HG03565 (cell line): ENCODE results near the gene TBP.

Experiments
- ATAC-seq: cut with Tn5 transposase; IDR thresholded peaks from one replicate; pipeline ENCODE4 v1.9.1; 2021; ENCODE audit warnings: mild to moderate bottlenecking, moderate library complexity; ENCODE audit not compliant: unreplicated experiment

Gene TBP

DNA sequence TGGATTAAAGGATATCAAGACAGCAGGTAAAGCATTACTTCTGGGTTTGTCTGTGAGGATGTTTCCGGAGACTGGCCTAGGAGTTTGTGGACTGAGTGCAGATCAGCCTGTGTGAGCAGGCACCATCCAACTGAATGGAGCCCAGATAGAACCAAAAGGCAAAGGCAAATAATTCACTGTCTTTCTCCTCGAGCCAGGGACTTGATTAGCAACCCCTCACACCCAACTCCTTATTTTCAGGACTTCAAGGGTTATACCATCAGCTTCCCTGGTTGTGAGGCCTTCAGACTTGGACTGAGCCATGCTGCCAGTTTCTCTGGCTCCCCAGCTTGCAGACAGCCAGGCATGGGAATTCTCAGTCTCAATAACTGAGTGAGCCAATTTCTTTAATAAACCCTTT is 20.4 kb upstream of the TBP start:
- ATAC-seq: no peak

DNA sequence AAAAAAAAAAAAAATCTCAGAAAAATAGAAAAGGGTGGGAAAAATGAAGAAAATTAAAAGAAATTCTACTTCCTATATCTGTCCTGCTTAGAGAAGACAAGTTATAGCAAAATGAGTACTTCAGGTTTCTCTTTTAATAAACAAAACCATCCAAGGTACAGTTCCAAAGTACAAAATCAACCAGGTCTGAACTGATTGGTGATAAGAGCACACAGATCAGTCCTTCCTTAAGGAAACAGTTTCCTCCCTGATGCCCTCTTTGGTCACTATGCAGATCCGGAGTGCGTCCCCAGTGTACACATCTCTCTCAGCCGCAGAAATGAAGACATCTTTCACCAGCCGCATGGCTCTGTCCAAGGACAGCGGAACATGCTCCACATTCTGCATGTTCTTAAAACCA is 19.2 kb upstream of the TBP start:
- ATAC-seq: no peak

DNA sequence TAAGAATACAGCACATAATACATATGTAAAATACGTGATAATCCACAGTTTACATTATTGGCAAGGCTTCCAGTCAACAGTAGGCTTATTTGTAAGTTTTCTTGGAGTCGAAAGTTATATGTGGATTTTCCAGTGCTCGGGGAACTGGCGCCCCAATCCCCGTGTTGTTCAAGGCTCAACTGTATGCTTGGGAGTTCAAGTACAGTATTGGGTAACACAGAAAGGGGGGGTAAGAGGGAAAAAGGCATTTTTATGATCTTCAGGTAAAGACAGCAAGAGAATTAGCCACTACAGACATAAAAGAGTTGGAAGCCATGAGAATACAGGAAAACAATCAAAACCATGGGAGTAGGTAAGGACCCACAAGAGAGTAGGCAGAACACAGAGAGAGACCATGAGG is 17.5 kb upstream of the TBP start:
- no peak for ATAC-seq

DNA sequence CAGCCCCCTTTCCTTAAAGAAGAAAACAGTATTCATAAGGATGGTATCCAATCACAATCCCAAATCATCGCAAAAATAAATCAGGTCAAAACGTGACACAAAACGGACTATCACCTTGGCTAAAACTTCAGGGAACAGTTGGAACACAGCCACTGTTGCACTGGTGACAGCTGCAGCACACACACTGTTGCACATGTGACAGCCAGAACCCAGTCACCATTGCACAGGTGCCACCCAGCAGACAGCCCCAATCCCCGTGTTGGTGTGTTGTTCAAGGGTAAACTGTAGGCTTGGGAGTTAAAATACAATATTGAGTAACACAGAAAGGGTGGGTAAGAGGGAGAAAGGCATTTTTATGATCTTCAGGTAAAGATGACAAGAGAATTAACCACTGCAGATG is 16.8 kb upstream of the TBP start:
- no peak for ATAC-seq

DNA sequence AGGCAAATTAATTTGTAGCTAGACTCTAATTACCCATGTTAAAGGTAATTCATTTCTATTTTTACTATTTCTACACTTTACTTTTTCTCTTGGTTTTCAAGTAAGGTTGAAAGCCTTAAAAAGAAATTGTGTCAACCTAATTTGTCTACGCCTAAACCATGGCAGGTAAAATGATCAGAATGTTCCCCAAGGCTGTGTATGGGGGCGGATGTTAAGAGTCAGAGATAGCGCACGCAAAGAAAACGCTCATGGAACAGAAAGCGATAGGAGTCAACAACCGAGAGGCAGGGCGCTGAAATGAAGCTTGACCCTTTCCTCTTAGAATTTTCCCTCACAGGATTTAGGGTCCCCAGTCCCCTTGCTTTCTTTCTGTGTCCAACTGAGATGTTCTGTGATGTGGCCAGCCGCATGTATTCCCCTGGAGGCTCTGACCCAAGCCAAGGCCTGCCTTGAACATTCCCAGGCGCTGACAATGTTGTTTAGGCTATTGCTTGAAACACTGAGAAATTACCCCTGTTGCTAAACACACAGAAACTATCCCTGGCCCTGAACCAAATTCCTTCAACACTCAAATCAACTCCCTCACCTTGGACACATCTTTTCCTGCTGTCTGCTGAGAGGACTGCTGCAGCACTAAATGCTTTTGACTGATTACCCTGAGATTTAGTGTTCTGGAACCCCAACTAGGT is 12.0 kb upstream of the TBP start:
- ATAC-seq: no peak

DNA sequence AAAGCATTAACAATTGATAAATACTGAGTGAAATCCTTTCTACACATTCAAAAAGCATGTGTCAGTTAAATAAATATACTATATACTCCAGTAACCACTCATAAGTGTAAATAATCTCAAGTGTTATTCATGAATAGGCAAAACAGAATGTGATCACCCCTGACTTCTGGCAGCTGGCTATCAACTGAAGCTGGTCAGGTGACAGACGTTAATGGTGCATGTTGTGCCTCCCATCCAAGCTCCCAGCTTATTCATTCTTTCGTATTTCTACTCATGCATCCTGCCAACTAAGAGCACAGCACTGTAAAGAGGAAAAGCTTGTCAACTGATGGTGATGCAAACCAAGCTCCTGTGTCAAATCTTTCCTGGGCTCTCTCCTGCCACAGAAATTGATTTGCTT is 8.8 kb upstream of the TBP start:
- ATAC-seq: no peak

DNA sequence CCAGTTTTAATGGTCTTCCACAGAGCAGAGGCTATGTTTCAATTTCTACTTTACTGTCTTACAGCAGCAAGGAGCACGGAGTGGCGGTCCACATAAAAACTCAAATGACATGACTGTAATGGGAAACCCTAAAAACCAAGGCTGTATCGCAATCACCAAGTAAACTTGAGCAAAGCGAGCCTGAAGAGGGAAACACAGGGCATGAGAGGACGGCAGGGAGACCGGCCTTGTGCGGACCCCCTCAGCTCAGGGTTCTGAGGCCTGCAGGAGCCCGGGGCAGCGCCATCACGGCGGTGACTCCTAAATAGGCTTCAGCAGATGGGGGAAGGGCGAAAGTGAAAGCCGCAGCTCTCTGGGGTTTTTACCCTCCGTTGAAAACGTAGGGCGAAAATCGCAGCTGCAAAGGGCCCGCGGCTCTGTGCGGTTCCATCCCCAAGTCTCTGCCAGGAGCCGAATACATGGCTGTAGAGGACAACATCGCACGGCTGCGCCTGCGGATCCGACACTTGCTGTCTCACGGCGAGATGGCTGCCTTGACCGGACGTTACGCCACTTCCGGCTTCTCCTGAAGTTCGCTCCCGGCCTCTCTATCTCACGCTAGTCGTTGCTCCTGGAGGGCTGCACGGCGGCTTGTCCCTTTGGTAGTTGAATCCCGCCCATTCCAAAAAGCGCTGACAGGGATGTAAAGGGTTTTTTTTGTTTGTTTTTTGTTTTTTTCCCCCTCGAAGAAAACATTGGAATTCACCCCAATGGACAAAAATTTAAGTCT is 1.2 kb upstream of the TBP start, which contains the start of gene PSMB1:
TSS of gene PSMB1 (minus strand) at position 543 of the 769 bp plus-strand sequence. CDS start at position 478, 65 bp downstream.
- peak; percentile 38 for ATAC-seq

DNA sequence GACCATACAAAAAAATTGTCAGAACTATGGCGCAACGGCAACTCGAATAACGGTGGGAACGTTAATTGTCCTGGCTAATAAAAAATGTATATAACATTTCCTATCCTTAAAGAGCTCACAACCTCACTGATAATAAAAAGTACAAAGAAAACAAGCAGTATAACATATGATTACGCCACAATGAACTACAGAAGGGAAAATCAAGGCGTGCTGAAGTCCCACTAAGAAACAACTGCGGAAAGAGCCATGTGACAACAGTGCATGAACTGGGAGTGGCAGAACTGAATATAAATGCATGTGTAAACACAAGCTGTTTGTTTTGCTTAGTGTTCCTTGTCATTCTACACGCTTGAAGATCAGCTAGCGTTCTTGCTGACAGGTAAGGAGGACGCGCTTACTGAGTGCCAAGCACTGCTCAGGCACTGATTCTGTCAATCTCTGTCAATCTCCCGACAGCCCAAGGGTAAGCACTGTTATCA is 596 bp upstream of the TBP start:
- peak; percentile 14 for ATAC-seq

DNA sequence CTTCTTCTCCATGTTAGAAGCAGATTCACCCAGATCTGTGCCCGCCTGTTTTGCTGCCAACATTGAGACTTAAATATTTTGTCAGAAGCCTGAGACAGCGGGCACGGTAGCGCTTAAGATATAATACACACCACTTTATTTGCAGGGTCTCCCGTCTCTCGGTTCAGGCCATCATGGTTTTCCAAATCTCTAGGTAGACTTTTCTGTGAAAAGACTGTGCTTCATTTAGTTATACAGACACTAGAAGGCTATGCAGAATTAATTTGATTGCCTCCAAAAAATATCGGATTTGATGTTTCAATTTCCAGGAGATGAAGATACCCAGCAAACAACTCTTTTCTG is 598 bp downstream of the TBP start:
- no peak for ATAC-seq

DNA sequence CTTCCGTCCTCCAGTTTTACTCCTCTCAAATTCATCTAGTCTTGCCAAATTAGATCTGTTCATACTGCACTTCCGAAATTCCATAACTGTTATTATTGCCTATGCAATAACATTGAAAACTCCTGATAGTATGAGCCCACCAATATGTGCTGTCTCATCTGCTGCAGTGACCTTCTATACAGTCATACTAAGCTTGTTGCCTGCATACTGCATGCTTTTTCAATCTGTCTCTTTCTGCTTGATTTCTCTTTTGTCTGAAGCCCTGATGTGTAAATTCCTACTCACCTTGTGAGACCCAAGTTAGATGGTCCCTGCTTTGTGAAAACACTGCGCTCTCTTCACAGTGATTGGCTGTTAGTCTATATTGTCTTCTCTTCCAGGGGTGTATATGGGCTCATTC is 1.1 kb downstream of the TBP start:
- ATAC-seq: no peak

DNA sequence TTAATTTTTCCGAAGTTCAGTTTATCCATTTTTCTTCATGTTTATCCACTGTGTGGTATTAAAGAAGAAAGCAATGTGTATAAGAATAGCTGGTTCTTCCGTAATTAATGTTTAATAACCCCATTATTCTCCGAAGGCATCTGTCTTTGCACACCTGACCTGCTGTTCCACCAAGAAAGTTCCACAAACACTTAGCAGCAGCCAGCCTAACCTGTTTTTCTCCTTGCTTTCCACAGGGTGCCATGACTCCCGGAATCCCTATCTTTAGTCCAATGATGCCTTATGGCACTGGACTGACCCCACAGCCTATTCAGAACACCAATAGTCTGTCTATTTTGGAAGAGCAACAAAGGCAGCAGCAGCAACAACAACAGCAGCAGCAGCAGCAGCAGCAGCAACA is 7.4 kb downstream of the TBP start:
- no peak for ATAC-seq

DNA sequence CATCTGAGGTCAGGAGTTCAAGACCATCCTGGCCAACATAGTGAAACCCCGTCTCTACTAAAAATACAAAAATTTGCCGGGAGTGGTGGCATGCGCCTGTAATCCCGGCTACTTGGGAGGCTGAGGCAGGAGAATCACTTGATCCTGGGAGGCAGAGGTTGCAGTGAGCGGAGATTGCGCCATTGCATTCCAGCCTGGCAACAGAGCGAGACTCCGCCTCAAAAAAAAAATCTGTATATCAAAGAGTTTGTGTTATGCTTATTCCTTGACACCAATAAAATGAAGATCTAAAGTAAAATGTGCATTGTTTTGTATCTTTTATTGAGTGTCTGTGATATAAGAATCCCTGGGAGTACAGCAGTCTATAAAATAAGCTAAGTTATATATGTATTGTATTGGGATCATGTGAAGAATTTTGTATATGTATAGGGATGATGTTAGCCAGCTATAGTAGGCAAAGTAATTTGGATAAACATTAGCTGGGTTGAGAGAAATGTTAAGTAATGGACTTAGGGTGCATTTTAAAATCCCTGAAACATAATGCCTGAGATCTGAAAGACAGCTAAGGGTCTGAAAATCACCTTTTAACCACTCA is 10.9 kb downstream of the TBP start:
- ATAC-seq: no peak

DNA sequence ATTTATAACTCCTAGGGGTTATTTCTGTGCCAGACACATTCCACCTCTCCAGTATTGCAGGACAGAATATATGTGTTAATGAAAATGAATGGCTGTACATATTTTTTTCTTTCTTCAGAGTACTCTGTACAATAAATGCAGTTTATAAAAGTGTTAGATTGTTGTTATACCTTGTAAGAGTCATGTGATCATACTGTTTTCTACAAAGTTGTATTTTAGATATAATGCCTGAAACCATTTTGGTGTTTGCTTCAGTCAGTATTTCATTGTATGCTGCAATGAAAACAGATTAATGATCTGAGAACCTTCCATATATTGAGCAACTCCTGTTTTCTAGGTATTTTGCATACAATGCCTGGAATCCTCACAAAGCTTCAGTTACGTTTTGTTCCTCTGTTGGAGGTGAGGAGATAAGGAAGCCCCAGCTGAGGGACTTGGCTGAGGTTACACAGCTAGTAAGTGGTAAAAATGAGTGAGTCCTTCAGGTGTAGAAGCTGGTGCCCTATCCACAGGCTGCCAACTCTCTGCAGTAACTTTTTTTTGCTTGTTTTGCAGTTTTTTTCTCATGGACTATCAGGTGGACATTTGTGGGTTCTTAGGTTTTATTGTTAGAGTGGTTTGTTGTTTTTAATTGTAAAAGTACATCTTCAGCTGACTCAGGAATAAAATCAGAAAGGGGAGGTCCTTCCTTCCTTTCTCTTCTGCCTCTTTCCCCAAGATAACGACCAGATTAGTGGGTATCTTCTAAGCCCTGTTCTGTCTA is 18.7 kb downstream of the TBP start:
- no peak for ATAC-seq

DNA sequence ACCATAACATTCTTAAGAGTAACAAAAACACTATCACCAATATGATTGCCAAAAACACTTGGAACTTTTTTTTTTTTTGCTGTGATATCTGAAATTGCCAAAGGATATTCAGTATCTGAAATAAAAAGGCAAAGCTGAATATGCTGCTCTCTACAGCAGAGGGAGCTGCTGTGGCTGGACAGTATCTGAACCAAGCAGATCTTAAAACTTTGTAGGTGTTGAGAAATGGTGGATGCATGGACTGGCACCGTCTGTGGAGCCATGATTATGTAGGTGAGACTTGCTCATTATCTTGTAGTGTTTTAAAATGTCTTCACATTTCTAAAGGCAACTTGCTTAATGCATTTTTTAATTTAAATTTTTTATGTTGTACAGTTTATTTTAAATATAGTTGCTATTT is 21.1 kb downstream of the TBP start:
- ATAC-seq: no peak

DNA sequence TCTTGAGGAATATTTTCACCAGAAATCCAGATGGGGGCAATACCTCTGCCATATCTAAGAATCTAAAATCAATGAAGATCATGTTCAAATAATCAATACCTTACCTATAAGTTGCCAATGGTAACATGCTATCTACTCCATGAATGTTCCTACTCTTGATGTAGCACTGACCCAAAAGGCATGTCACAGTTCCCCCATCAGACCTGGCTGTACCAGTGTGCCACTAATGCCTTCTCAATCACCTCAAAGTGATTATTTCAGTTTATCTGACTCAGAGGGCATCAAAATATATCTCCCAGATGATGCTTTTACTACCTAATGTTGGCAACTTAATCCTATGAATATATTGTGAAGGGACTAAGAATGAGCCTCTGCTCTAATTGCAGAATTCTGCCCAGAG is 24.7 kb downstream of the TBP start:
- no peak for ATAC-seq

DNA sequence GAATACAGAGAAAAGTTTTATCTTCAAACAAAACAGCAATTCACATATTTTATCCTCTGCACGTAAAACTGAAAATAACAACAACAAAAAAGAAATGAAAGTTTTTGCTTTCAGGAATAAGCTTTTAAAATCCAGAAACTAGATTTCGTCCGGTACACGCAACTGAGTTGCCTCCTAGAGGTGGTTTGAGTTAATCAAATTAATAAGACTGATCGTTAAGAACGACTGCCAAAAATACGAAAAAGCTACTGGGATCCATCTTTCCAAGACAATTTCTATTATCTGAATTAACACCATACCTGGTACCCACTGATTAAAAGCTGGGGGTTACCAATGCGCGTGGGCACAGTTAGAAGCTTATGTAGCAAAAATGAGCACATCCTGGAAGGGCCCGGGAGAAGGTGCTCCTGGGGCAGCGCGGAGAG is 29.6 kb downstream of the TBP start:
- ATAC-seq: peak; percentile 1

DNA sequence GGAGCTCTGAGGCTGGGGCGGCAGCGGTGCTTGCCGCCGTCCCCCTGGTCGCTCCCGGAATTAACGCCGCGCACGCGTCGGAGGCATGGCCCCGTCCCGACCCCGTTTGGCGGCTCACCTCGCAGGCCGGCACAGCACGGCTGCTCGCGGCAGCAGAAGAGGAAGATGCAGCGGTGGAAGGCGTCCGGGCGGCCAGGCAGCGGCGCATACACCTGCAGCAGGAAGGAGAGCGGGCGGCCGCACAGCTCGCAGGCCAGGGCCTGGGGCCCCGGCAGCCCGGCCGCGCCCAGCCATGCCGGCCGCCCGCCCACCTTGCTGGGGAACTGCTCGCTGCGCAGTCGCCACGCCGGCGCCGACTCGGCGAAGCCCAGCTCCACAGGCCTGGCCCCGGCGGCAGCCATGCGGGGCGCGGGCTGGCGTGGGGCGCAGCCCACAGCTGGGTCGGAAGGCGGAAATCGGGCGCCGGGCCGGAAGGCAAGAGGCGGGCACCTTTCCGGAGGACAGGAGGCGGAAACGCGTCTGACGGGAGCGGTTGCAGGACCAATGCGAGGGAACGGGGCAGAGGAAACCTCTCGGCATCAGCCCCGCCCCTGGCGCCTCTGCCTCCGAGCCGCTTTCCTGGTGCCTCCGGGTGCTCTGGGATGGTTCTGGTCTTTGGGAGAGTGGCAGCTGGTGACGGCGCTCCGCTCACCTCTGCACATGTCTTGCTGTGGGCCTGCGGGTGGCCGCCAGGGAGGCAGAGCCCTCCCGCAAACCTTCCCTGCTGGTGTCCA is 30.2 kb downstream of the TBP start, which contains the start of gene PDCD2:
TSS of gene PDCD2 (minus strand) at position 457 of the 773 bp plus-strand sequence. CDS start at position 401, 56 bp downstream.
- peak; percentile 97 for ATAC-seq

DNA sequence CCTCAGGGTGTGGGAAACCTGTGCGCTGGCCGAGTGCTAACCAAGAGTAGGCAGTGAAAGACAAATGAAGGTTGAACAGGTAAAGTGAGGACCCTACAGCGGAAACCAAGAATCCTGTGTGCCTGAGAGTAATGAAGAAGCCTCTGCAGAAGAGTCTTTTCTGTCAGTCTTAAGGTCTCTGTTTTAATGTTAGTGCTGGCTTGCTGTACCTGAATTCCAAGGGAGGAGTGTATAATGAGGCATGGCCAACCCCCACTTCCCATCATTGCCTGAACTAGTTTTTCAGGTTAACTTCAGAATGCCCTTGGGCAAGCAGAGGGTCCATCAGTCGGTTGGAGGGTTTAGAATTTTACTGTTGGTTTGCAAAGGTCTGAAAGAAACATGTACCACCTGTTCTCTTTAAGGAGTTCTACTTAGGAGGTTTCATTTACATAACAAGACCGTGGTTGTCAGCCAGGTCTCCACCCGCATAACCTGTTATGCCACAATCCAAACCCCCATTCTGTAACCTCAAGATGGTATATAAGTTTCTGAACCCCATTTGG is 30.9 kb downstream of the TBP start:
- ATAC-seq: no peak

DNA sequence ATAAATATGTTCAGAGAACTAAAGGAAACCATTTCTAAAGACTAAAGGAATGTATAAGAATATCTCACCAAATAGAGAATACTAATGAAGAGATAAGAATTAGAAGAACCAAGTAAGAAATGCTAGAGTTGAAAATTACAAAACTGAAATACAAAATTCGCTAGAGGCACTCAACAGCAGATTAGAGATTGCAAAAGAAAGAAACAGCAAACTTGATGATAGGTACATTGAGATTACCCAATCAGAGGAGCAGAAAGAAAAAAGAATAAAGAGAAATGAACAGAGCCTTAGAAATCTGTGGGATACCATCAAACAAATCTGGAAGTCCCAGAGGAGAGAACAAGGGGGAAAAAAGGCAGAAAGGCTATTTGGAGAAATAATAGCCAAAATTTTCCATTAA is 36.6 kb downstream of the TBP start:
- ATAC-seq: no peak

DNA sequence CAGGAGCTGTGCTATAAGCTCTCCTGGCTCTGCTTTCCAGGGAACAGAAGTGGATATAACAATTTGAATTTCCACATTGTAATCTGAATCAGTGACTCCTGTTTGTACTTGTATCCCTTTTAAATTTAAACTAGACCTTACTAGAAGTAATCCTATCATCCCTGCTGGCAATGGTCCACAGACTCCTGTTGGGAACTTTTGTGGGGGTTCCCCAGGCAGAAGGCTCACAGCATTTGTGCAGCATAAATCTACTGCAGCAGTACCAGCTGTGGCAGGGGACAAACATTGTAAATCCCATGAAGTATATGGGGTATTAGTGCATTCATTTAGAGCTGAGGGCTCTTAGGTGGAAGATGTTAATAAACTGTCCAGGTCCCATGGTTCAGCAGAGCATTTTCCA is 42.3 kb downstream of the TBP start:
- no peak for ATAC-seq
